Astrocyte of the hippocampus (primary cell): ENCODE results near the gene ANO6.
"Not testable (repeated sequence)": the region's sequence is repeated elsewhere in the genome, so short reads cannot be mapped to it uniquely, and the experiment has no call there.

Experiments
- DNase-seq: peaks from one replicate; pipeline ENCODE4 v3.0.0; 2011; ENCODE audit warnings: low read depth, low spot score

The ANO6 gene

GRCh38 chr12:45213107-45213506, 2.8 kb upstream of the ANO6 start:
- no peak for DNase-seq

GRCh38 chr12:45214071-45214470, 1.8 kb upstream of the ANO6 start:
- no peak for DNase-seq

DNA sequence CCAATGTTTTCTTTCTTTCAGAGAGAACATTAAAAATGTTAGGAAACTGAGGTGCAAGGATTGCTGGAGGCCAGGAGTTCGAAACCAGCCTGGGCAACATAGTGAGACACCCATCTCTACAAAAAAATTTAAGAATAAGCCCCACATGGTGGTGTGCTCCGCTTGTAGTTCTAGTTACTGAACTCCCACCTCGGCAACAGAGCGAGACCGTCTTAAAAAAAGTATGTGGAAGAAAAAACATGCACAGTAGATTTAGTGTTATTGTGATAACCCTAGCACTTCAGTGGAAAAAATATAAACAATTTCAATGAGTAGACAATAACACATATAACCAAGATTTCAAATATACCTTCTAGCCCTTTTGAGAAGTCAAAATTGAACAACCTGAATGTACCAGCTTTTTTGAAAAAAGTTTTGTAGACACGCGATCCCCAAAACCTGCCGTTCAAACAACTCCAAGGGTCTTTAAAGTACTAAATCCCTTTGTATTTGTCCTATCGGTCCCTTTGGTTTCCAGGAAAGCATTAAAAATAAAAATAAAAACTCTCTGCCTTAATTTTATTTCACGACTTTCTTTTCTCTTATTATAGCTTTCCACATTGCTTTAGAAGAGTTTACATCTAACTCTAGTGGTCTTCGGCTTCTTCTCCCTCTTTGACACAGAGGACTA, 1.0 kb upstream of the ANO6 start:
- peak; percentile 26 for DNase-seq

- peak; percentile 78 for DNase-seq
These were observed 511 bp downstream of the ANO6 start for GRCh38 chr12:45216230-45216982.

DNA sequence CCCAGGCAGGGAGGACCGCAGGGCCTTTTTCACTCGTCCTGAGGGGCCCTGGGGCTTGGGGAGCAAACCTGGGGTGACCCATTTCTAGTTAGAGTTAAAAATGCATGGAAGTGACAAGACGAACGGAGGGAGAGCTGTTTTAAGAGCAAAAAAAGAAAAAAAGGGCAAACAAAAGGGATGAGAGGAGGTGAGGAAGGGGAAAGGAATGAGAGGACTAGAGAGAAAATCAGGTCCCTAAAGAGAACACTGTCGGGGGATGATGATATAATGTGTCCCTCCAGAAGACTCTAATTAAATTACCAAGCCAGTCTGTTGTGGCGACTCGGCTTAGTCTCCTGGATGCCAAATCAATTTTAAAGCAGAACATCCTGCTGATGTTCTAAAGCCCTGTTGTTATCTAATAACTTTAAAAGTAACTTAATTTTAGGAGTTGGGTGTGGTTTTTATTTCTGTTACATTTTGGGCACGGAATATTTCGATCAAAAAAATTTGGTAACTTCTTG, 1.1 kb downstream of the ANO6 start:
- peak; percentile 43 for DNase-seq

DNA sequence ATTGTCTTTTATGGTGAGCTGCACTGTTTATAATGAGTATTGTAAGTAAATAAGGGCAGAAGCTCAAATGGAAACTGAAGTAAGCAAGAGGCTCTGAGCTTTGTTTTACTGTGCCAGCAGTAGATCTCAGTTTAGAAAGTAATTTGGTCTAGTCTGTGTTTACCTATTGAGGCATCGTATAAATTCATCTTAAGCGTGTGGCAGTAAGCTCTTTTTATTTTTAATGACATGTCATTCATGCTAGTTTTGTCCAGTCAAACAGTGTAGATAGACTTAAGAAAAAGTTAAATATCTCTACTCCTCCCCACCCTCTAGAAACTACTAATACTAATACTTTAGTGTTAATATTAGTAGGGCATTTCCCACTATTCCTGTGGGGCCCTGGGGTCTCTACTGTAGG, 2.0 kb downstream of the ANO6 start:
- DNase-seq, result no peak

- no peak for DNase-seq
These were observed 3.7 kb downstream of the ANO6 start for GRCh38 chr12:45219621-45220020.

- DNase-seq, result no peak
These were observed 4.6 kb downstream of the ANO6 start for GRCh38 chr12:45220363-45220931.

- DNase-seq, result no peak
These were observed 5.1 kb downstream of the ANO6 start for GRCh38 chr12:45220969-45221368.

GRCh38 chr12:45223868-45224267, 8.0 kb downstream of the ANO6 start:
- no peak for DNase-seq

- DNase-seq, result no peak
These were observed 8.4 kb downstream of the ANO6 start for GRCh38 chr12:45224311-45224710.

- DNase-seq, result no peak
These were observed 10.1 kb downstream of the ANO6 start for GRCh38 chr12:45226021-45226420.

GRCh38 chr12:45227316-45228067, 11.6 kb downstream of the ANO6 start:
- DNase-seq, result no peak

DNA sequence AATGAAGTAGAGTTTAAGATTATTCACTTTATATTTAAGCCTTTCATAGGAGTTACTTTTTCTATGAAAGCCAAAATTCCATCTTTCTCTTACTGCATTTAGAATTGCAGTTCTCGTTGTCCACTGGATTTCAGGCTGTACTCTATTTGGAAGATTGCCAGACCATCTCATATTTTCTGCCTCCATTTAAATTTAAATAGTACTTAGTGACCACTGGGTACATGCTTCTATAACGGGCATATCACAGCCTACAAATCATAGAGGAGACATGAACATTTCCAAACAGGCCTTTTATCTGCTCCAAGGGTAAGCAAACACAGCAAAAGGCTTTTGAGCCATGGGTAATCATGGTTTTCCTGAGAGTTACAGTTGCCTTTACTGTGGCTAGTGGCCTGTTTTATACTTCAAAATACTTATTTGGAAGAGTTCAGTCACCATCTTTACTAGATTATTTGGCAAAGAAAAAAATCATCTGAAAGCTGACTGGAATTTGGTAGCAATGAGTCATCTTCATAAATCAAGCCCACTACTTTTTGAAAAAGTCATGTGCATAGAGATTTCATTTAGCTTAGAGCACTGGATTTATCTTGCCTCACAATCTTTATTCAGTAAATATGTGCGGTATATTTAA, 15.7 kb downstream of the ANO6 start:
- DNase-seq, result peak; percentile 57

DNA sequence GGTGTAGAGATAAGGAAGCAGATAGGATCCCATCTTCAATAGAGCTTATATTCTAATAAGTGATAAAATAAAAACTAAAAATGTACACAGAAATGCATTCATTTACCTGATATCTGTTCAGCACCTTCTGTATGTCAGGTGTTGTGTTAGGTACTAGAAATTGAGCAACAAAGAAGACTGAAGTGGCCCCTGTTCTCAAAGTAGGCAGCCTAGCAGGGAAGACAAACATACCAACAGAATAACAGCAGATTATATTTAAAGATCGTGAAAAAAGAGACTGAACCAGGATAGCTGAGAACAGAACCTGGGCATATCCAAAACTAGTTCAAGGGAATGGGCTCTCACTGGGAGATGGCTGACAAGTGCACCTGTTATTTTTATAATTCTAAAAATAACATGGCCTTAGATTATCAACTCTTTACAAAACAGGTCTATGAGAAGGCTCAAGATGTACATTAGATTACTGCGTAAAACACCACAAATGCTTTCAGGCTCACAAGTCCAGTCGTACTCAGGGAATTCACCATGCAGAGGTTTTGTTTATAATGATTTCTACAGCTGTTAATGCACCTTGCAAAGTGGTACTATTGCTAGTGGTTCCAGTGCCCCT, 16.4 kb downstream of the ANO6 start:
- no peak for DNase-seq

DNA sequence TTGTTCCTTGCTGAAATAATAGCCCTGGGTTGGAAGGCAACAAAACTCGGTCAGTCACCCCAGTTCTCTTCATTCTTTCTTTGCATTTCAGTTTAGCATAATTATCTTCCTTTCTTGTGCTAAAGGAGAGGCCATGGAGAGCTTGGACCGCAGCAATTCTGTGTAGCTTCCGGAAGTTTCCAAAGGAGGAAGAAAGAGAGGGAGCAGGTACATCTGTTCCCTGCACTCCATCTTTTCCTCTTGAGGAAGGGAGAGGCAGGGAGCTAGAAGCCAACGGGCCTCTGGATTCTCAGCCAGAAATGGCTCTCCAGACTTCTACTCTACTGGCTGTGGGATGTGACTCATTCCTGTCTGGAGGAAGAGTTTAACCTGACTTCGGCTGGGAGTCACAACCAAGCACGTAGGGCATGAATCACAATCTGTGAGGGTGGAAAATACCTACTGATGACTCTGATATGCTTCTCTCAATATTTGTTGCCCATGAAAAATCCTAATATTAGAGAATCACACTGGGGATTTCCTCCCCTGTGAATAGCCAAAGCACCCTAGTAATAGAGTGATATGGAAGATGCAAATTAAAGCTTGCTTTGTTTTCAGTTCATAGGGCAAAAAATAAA, 17.0 kb downstream of the ANO6 start:
- peak; percentile 96 for DNase-seq

GRCh38 chr12:45234139-45234865, 18.4 kb downstream of the ANO6 start:
- DNase-seq, result peak; percentile 97

DNA sequence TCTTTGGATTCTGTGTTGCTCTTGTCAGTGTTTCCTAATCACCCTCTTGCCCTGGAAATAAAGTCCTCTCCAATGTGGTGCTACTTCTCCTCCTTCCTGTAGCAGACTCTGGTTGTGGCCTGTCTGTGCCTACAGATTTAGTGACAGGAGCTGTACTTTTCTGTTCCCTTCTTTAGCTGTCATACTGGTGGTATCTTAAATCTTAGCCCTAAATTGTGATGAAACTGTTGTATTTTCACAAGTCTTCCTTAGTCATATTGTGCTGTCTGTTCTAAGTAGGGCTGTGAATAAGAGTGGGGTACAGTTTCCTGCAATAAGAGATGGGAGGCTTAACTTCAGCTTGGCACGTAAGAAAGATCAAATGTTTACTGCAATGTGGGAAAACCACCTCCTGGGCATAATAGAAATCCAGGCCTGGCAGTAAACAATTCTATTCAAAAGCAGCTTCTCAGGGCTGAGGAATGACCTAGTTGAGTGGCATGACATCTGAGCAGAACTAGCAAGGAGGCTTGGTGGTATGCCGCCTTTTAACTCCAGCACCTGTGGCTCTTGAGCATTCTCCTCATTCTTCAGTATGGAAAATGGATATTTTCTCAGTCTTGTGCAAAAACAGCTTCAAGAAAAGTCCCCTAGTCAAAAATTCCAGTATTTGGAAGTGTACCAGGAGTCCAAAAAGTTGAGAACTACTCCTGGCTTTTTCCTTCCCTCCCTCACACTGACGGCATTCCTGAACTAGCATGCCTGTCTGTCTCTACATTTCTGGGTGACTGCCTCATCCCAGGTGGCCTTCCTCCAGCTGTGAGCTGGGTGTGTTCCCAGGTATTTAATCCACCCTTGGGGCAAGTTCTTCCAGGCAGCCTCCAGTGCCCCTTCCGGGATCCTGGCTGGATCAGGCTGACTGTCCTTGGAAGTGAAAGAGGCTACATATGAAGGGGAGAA, 19.5 kb downstream of the ANO6 start:
- peak; percentile 88 for DNase-seq

- not testable (repeated sequence) for DNase-seq
These were observed 20.5 kb downstream of the ANO6 start for GRCh38 chr12:45236383-45236782.
